Spleen (tissue), 11 donors: ENCODE results near the gene NPLOC4. TPM values are rescaled to one million over a fixed set of nuclear protein-coding genes. Genes with fewer than 3 reads are reported as not detected.

ENCODE experiments used
- DNase-seq: peaks from one replicate; pipeline ENCODE4 v3.0.0-alpha.2; 2020
- H3K27ac ChIP-seq, 8 donors: fragments of 200-600 bp; sonication (generic) in 7 of 8; 1 replicate in 4 of 8; 2 replicates in 4 of 8; pipeline versions ENCODE4 v1.5.0 to v1.8.0; 2016 to 2021; ENCODE audit warnings: inconsistent platforms in 4 of 8, mild to moderate bottlenecking in 4 of 8, moderate library complexity in 1 of 8
- H3K27me3 ChIP-seq, 7 donors: fragments of 200-600 bp; sonication (generic) in 6 of 7; replicated peaks in 1 of 7; 1 replicate in 4 of 7; 2 replicates in 3 of 7; pipeline versions ENCODE4 v1.5.0 to v1.8.0; 2016 to 2021; ENCODE audit warnings: inconsistent platforms in 3 of 7, mild to moderate bottlenecking in 1 of 7
- H3K36me3 ChIP-seq, 6 donors: fragments of 200-600 bp; sonication (generic) in 5 of 6; 1 replicate in 4 of 6; 2 replicates in 2 of 6; pipeline versions ENCODE4 v1.5.0 to v1.8.0; 2016 to 2021; ENCODE audit warnings: inconsistent platforms in 2 of 6
- H3K4me1 ChIP-seq, 6 donors: fragments of 200-600 bp; sonication (generic) in 5 of 6; 1 replicate in 3 of 6; 2 replicates in 3 of 6; pipeline versions ENCODE4 v1.5.0 to v1.8.0; 2016 to 2021; ENCODE audit warnings: inconsistent platforms in 3 of 6
- H3K4me3 ChIP-seq, 8 donors: fragments of 200-600 bp; sonication (generic) in 7 of 8; 1 replicate in 4 of 8; 2 replicates in 4 of 8; pipeline versions ENCODE4 v1.5.0 to v1.8.0; 2016 to 2021; ENCODE audit warnings: inconsistent platforms in 4 of 8, mild to moderate bottlenecking in 4 of 8, moderate library complexity in 2 of 8
- H3K9me3 ChIP-seq, 8 donors: fragments of 200-600 bp; sonication (generic) in 7 of 8; 1 replicate in 4 of 8; 2 replicates in 4 of 8; pipeline versions ENCODE4 v1.5.0 to v1.8.0; 2016 to 2021; ENCODE audit warnings: inconsistent platforms in 4 of 8
- POLR2A ChIP-seq, 3 donors: fragments of 450-650 bp; IDR thresholded peaks; one replicate each; pipeline ENCODE4 v1.5.1; 2017; ENCODE audit warnings: antibody characterized with exemption in 3 of 3, mild to moderate bottlenecking in 1 of 3
- POLR2AphosphoS5 ChIP-seq, 3 donors: sonication (generic); formaldehyde crosslinking; IDR thresholded peaks; one replicate each; pipeline ENCODE4 v1.5.1; 2017; ENCODE audit warnings: antibody characterized with exemption in 3 of 3
- WGBS, 5 donors: extraction: QIAGEN DNeasy Blood & Tissue Kit in 3 of 5; methylation state at CpG; one replicate each; pipeline versions ENCODE4 v1.1.5 to v1.1.7; 2013 to 2018; 5-methylcytosine and 5-hydroxymethylcytosine counted together
- intact Hi-C: fragments of 100-400 bp; cut with DNase I; formaldehyde crosslinking; loops from one replicate; pipeline ENCODE4 v1.15.0; 2023; ENCODE audit warnings: low total_unique reads
- polyA plus RNA-seq, 3 donors: library from polyadenylated mRNA; stranded (reverse); fragments of 200-250 nt; gene quantifications; one replicate each; pipeline ENCODE4 v1.2.1, GENCODE V29; 2013
- total RNA-seq, 7 donors: library from RNA; depleted of rRNA in 3 of 7; stranded (reverse); fragments of >200 nt in 3 of 7; fragmentation: NEBNext Ultra II Directional in 4 of 7; extraction: Animal tissue kit (Norgen Biotek cat#: 25700) in 4 of 7; gene quantifications; one replicate each; pipeline versions ENCODE4 v1.1.0 to v1.2.1, GENCODE V29; 2016 to 2021
- TF ChIP-seq, protein P1 (sequence below), 11 experiments: fragments of 200-600 bp in 7 of 11; fragments of 450-650 bp in 4 of 11; sonication (generic) in 4 of 11; IDR thresholded peaks in 8 of 11; conservative IDR thresholded peaks in 3 of 11; 1 replicate in 7 of 11; 2 replicates in 4 of 11; pipeline versions ENCODE4 v1.4.0 to v1.8.0; 2016 to 2021; ENCODE audit warnings: antibody characterized with exemption in 11 of 11, inconsistent platforms in 4 of 11, mild to moderate bottlenecking in 1 of 11
- donor health status: healthy with polysubstance abuse.
- donor health status: DM: no; HTN: no; CAD: no; lungs with moderate emphysema.
- donor health status: DM: no; HTN: no; CAD: no.
- donor health status: Bipolar disorder and iron deficiency.
- donor health status: healthy.
- donor health status: DM: no; HTN: no; CAD: no.
- donor health status: DM: yes; HTN: yes; CAD: no.

Gene NPLOC4
- total and polyA plus RNA-seq, 10 donors = 19.3 to 130 (median 81.3) TPM

DNA sequence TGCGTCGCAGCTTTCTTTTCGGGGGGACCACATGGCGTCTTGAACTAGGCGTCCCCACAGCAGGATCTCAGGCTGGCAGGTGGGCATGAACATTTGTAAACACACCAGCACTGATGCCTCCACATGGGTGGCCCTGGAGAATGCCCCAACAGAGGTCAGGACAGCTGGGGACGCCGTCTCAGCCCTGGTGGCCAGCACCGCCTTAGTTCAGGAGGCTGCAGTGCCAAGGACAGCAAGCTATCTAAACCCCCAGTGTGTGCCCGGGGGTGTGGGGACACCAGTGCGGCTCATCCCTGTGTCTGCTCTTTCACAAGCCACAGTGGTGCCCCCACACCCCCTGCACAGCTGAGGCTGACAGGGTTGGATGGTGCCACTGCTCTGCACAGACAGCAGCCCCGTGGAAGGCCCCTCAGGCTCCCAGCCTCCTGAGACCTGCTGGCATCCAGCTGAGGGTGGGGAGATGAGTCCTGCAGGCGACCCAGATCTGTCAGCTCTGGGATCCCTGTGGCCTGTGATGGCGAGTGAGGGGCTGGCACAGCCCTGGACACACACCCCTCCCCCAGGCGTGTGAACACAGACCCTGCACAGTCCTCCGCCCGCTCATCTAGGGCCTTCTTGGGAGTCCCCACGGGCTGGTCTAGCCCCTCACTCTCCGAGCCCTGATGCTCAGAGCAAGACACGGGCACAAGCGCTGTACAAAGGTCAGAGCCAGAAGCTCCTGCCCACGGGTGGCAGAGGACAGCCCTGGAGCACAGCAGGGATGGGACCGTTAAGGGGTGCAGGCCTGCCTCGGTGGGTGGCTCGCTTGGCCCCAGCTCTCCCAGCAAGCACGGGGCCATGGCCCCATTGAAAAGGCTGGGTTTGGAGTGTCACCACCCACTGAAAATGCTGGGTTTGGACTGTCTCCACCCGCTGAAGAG is 98.0 kb downstream of the NPLOC4 start:
- intact Hi-C loops = no loop called here
- Histone ChIP-seq H3K9me3 (no peaks in the 10 kb centered on the region), H3K27ac (no peak overlapping the region), H3K4me1 (peaks cover 9 to 32% (median 21%) of the 10 kb centered on the region in 6 donors), H3K36me3 (peaks cover 0 to 59% (median 55%) of the 10 kb centered on the region in 6 donors), H3K4me3 (no peak overlapping the region), H3K27me3 (peaks cover 0 to 42% (median 25%) of the 10 kb centered on the region in 7 donors)
- no peak for DNase-seq
- TF ChIP-seq POLR2A (IDR thresholded peaks at IDR 0.05) = no peak
- no peak for TF ChIP-seq POLR2AphosphoS5 (IDR thresholded peaks at IDR 0.05)
- TF ChIP-seq, protein P1, sequence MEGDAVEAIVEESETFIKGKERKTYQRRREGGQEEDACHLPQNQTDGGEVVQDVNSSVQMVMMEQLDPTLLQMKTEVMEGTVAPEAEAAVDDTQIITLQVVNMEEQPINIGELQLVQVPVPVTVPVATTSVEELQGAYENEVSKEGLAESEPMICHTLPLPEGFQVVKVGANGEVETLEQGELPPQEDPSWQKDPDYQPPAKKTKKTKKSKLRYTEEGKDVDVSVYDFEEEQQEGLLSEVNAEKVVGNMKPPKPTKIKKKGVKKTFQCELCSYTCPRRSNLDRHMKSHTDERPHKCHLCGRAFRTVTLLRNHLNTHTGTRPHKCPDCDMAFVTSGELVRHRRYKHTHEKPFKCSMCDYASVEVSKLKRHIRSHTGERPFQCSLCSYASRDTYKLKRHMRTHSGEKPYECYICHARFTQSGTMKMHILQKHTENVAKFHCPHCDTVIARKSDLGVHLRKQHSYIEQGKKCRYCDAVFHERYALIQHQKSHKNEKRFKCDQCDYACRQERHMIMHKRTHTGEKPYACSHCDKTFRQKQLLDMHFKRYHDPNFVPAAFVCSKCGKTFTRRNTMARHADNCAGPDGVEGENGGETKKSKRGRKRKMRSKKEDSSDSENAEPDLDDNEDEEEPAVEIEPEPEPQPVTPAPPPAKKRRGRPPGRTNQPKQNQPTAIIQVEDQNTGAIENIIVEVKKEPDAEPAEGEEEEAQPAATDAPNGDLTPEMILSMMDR (IDR thresholded peaks at IDR 0.05 in 8 of 11, conservative IDR thresholded peaks at IDR 0.05 in 3 of 11) = no peak
- WGBS, 5 donors = 81 to 96% (median 91%) methylated on average over 17 to 26 of the region's 26 CpGs

DNA sequence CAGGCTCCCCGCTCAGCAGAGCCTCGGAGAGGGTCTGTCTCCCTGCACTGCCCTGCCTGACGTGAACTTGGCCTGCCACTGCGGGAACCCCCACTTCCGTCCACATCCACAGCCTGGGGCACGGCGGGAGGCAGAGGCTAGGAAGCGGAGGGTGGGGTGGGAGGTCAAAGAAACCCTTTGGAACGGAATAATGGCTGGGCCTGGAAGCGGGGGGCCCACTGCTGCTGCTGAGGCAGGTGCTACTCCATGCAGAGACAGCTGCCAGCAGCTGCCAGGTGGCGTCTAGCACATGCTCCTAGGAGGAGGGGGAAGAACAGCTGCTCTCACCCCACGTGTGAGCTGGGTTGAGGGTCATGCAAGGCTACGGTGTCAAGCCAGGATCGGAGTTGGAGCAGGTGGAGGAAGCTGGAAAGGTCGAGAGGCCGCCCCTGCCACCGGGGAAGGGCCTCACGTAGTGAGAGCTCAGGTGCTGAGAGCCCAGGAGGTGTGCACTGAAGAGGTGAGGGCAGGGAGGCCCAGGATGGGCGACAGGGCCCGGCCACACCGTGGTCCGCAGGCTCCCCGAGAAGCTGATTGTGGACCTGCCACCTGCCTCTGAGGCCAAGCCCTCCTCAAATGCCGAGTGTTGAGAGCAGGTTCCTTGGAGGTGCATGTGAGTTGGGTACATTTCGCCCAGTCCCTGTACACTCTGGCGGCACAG is 98.9 kb downstream of the NPLOC4 start:
- Histone ChIP-seq H3K36me3 (peaks cover 0 to 50% (median 46%) of the 10 kb centered on the region in 6 donors), H3K9me3 (no peaks in the 10 kb centered on the region), H3K27me3 (peaks cover 0 to 45% (median 25%) of the 10 kb centered on the region in 7 donors), H3K27ac (no peak overlapping the region), H3K4me3 (no peak overlapping the region), H3K4me1 (peaks cover 9 to 36% (median 22%) of the 10 kb centered on the region in 6 donors)
- TF ChIP-seq, protein P1 (IDR thresholded peaks at IDR 0.05 in 8 of 11, conservative IDR thresholded peaks at IDR 0.05 in 3 of 11) = peak in 5 of 11 experiments; percentile 11 to 29 (median 20)
- TF ChIP-seq POLR2A (IDR thresholded peaks at IDR 0.05) (no peak), POLR2AphosphoS5 (IDR thresholded peaks at IDR 0.05) (peak in 2 of 3 donors; percentile 3 to 43)
- WGBS, 5 donors = 57 to 77% (median 76%) methylated on average over 21 to 26 of the region's 26 CpGs
- intact Hi-C loops = no loop called here
- DNase-seq = no peak

DNA sequence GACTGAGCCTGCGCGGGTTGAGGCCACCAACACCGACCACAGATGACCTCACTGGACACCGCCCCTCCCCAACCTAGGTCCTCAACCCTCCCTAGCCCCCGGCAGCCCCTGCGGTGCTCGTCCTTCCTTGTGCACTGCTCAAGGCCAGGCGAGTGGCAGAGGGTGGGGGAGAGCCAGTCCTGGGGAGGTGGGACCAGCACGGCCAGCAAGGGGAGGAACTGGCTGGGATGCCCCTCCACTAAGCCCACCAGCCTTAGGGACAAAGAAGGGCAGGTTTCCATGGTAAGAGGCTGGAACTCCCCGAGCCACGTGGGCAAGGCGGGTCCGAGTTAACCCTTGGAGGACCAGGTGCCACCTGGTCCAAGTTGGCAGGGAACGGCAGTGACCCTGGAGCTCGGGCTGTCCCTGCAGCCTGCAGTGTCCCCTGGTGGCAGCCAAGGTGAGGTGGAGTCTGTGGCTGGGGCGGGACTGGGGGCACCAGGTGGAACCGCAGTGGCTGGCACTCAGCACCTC is 99.5 kb downstream of the NPLOC4 start:
- 9 to 17% (median 14%) methylated on average over 10 to 17 of the region's 17 CpGs for WGBS, 5 donors
- peaks cover 9 to 36% (median 22%) of the 10 kb centered on the region in 6 donors for H3K4me1 ChIP-seq
- no peaks in the 10 kb centered on the region for H3K9me3 ChIP-seq
- H3K36me3 ChIP-seq = peaks cover 0 to 44% (median 40%) of the 10 kb centered on the region in 6 donors
- H3K4me3 ChIP-seq = peak overlapping the region in 1 of 8 donors; percentile 25
- peak; percentile 87 for DNase-seq
- intact Hi-C loops = no loop called here
- peaks cover 0 to 47% (median 25%) of the 10 kb centered on the region in 7 donors for H3K27me3 ChIP-seq
- TF ChIP-seq POLR2AphosphoS5 (IDR thresholded peaks at IDR 0.05) (peak; percentile 28 to 67 (median 48)), POLR2A (IDR thresholded peaks at IDR 0.05) (no peak)
- TF ChIP-seq, protein P1 (IDR thresholded peaks at IDR 0.05 in 8 of 11, conservative IDR thresholded peaks at IDR 0.05 in 3 of 11) = peak; percentile 13 to 81 (median 70)
- no peak overlapping the region for H3K27ac ChIP-seq
